Caco-2 (cell line): ENCODE data around the gene MCTP1. TPM values are rescaled to one million over a fixed set of nuclear protein-coding genes. Genes with fewer than 3 reads are reported as not detected.
A peak's percentile ranks its signal among the peaks of the same experiment; 100 is the strongest.

Experiments used
- BruUV-seq: library from RNA; stranded (reverse); fragments of 400-500 nt; replicated peaks from 2 replicates; lab custom pipeline; 2021; lab: Mats Ljungman, UMichigan
- CTCF ChIA-PET: fragments of 300-600 bp; sonication (Branson Sonifier 250); formaldehyde crosslinking; loops from one replicate; lab custom pipeline; 2022; ENCODE audit warnings: antibody characterized with exemption; lab: Charles Lee
- POLR2A ChIA-PET: fragments of 300-600 bp; sonication (Branson Sonifier 250); formaldehyde crosslinking; loops from one replicate; lab custom pipeline; 2022; ENCODE audit warnings: antibody characterized with exemption; lab: Charles Lee
- DNase-seq, 2 experiments: peaks; one replicate each; pipeline versions ENCODE4 v3.0.0 to v3.0.0-alpha.2; 2020 to 2022
- H3K27me3 ChIP-seq: replicated peaks from 2 replicates; pipeline ENCODE4 v1.6.0; 2011; ENCODE audit warnings: low read length; ENCODE audit not compliant: control insufficient read depth, insufficient read depth
- H3K36me3 ChIP-seq: 2 replicates; pipeline ENCODE4 v1.5.1; 2011; ENCODE audit warnings: low read length; ENCODE audit not compliant: control insufficient read depth, insufficient read depth
- H3K4me1 ChIP-seq: fragments of 250-450 bp; sonication (Bioruptor Pico); 2 replicates; pipeline ENCODE4 v1.5.1; 2020; ENCODE audit warnings: mild to moderate bottlenecking
- H3K4me3 ChIP-seq: 2 replicates; pipeline ENCODE4 v1.5.1; 2011; ENCODE audit warnings: low read depth, mild to moderate bottlenecking, control low read depth, low read length
- H3K9me3 ChIP-seq: fragments of 250-450 bp; sonication (Bioruptor Pico); 2 replicates; pipeline ENCODE4 v1.5.1; 2020; ENCODE audit warnings: mild to moderate bottlenecking, moderate library complexity
- H3K27ac Mint-ChIP-seq: one replicate; pipeline ENCODE4 v1.8.0; 2022; ENCODE audit warnings: mixed read lengths; ENCODE audit not compliant: unreplicated experiment
- H3K27me3 Mint-ChIP-seq: one replicate; pipeline ENCODE4 v1.8.0; 2022; ENCODE audit warnings: mixed read lengths; ENCODE audit not compliant: insufficient read depth, unreplicated experiment
- H3K36me3 Mint-ChIP-seq: one replicate; pipeline ENCODE4 v1.8.0; 2022; ENCODE audit warnings: mild to moderate bottlenecking, mixed read lengths; ENCODE audit not compliant: insufficient read depth, unreplicated experiment
- H3K4me1 Mint-ChIP-seq: one replicate; pipeline ENCODE4 v1.8.0; 2022; ENCODE audit warnings: low read depth, mixed read lengths; ENCODE audit not compliant: unreplicated experiment
- H3K4me3 Mint-ChIP-seq: one replicate; pipeline ENCODE4 v1.8.0; 2022; ENCODE audit warnings: mild to moderate bottlenecking, moderate library complexity, mixed read lengths; ENCODE audit not compliant: unreplicated experiment
- H3K9me3 Mint-ChIP-seq: one replicate; pipeline ENCODE4 v1.8.0; 2022; ENCODE audit warnings: mixed read lengths; ENCODE audit not compliant: unreplicated experiment
- CTCF ChIP-seq, 2 experiments: fragments of 200-600 bp in 1 of 2; IDR thresholded peaks; 1 replicate in 1 of 2; 2 replicates in 1 of 2; pipeline versions ENCODE4 v1.5.1 to v1.8.0; 2011 to 2022; ENCODE audit warnings: antibody characterized with exemption in 1 of 2, control low read depth in 1 of 2, inconsistent platforms in 1 of 2, low read depth in 1 of 2, low read length in 1 of 2, mild to moderate bottlenecking in 1 of 2, moderate library complexity in 1 of 2; ENCODE audit not compliant: insufficient read depth in 1 of 2, severe bottlenecking in 1 of 2, unreplicated experiment in 1 of 2
- intact Hi-C: fragments of 100-400 bp; cut with micrococcal nuclease; formaldehyde crosslinking; loops from one replicate; pipeline ENCODE4 v1.10.0; 2022; ENCODE audit not compliant: unreplicated experiment
- total RNA-seq: library from RNA; stranded (reverse); gene quantifications from 2 replicates; pipeline ENCODE4 v1.2.3, GENCODE V29; 2022

MCTP1 gene
- total RNA-seq, 1 experiment from 2014 or later: 3.2 TPM

- H3K27ac Mint-ChIP-seq: no peak overlapping the region
- no peaks in the 10 kb centered on the region for H3K4me1 ChIP-seq
- peak in 1 of 2 experiments; percentile 11 for DNase-seq
- POLR2A ChIA-PET: no interaction called here
- H3K4me1 Mint-ChIP-seq: no peaks in the 10 kb centered on the region
- no peak overlapping the region for H3K4me3 Mint-ChIP-seq
- H3K36me3 Mint-ChIP-seq: no peaks in the 10 kb centered on the region
- no peak overlapping the region for H3K4me3 ChIP-seq
- TF ChIP-seq CTCF (IDR thresholded peaks at IDR 0.05; ENCODE audit: insufficient read depth in 1 of 2, low read depth in 1 of 2, low read length in 1 of 2, severe bottlenecking in 1 of 2, unreplicated experiment in 1 of 2): no peak
- H3K27me3 ChIP-seq: no peaks in the 10 kb centered on the region
- CTCF ChIA-PET: no interaction called here
- no peaks in the 10 kb centered on the region for H3K9me3 ChIP-seq
- H3K9me3 Mint-ChIP-seq: no peaks in the 10 kb centered on the region
- H3K36me3 ChIP-seq: no peaks in the 10 kb centered on the region
- peaks cover 19% of the 10 kb centered on the region for H3K27me3 Mint-ChIP-seq
- BruUV-seq: no TSS peak
- intact Hi-C loops: no loop called here
These were observed 19.8 kb upstream of the MCTP1 start for GRCh38 chr5:95304711-95305110.

- no peak overlapping the region for H3K4me3 ChIP-seq
- CTCF ChIA-PET: no interaction called here
These were observed 13.8 kb upstream of the MCTP1 start for GRCh38 chr5:95298651-95299050.

GRCh38 chr5:95296291-95296690 is 11.4 kb upstream of the MCTP1 start:
- Mint-ChIP-seq H3K9me3 (no peaks in the 10 kb centered on the region), H3K27me3 (peaks cover 17% of the 10 kb centered on the region), H3K4me1 (no peaks in the 10 kb centered on the region), H3K27ac (no peak overlapping the region), H3K4me3 (no peak overlapping the region), H3K36me3 (no peaks in the 10 kb centered on the region)
- Histone ChIP-seq H3K4me1 (no peaks in the 10 kb centered on the region), H3K9me3 (no peaks in the 10 kb centered on the region), H3K4me3 (no peak overlapping the region), H3K36me3 (no peaks in the 10 kb centered on the region), H3K27me3 (no peaks in the 10 kb centered on the region)
- no peak for DNase-seq
- TF ChIP-seq CTCF (IDR thresholded peaks at IDR 0.05; ENCODE audit: insufficient read depth in 1 of 2, low read depth in 1 of 2, low read length in 1 of 2, severe bottlenecking in 1 of 2, unreplicated experiment in 1 of 2): no peak
- CTCF ChIA-PET: no interaction called here
- BruUV-seq: no TSS peak
- intact Hi-C loops: no loop called here
- POLR2A ChIA-PET: no interaction called here

More at GRCh38 chr5:95298651-95299050, 13.8 kb upstream of the MCTP1 start:
- Mint-ChIP-seq H3K4me1 (no peaks in the 10 kb centered on the region), H3K4me3 (no peak overlapping the region), H3K36me3 (no peaks in the 10 kb centered on the region), H3K9me3 (no peaks in the 10 kb centered on the region), H3K27ac (no peak overlapping the region), H3K27me3 (peaks cover 17% of the 10 kb centered on the region)
- TF ChIP-seq CTCF (IDR thresholded peaks at IDR 0.05; ENCODE audit: insufficient read depth in 1 of 2, low read depth in 1 of 2, low read length in 1 of 2, severe bottlenecking in 1 of 2, unreplicated experiment in 1 of 2): no peak
- no peaks in the 10 kb centered on the region for H3K36me3 ChIP-seq
- no peaks in the 10 kb centered on the region for H3K9me3 ChIP-seq
- DNase-seq: no peak
- intact Hi-C loops: no loop called here
- BruUV-seq: no TSS peak
- POLR2A ChIA-PET: no interaction called here
- no peaks in the 10 kb centered on the region for H3K27me3 ChIP-seq
- no peaks in the 10 kb centered on the region for H3K4me1 ChIP-seq
